Myocyte (in vitro differentiated cells): Measurements from ENCODE around the gene ZNF761. TPM values are rescaled to one million over a fixed set of nuclear protein-coding genes. Genes with fewer than 3 reads are reported as not detected.
"Not testable (repeated sequence)": the region's sequence is repeated elsewhere in the genome, so short reads cannot be mapped to it uniquely, and the experiment has no call there.

ENCODE experiments used
- DNase-seq: peaks from one replicate; pipeline ENCODE4 v3.0.0-alpha.2; 2012; ENCODE audit warnings: low read depth
- total RNA-seq: library from RNA; depleted of rRNA; stranded (reverse); fragments of >200 nt; gene quantifications from 2 replicates; pipeline ENCODE4 v1.2.3, GENCODE V29; 2014

ZNF761 gene
- total RNA-seq, 1 donor from 2014 or later = 8.9 TPM

DNA sequence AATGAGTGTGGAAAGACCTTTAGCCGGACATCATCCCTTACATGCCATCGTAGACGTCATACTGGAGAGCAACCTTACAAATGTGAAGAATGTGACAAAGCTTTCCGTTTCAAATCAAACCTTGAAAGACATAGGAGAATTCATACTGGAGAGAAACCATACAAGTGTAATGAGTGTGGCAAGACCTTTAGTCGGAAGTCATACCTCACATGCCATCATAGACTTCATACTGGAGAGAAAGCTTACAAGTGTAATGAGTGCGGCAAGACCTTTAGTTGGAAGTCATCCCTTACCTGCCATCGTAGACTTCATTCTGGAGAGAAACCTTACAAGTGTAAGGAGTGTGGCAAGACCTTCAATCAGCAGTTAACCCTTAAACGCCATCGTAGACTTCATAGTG lies 24.0 kb downstream of the ZNF761 start:
- no peak for DNase-seq

DNA sequence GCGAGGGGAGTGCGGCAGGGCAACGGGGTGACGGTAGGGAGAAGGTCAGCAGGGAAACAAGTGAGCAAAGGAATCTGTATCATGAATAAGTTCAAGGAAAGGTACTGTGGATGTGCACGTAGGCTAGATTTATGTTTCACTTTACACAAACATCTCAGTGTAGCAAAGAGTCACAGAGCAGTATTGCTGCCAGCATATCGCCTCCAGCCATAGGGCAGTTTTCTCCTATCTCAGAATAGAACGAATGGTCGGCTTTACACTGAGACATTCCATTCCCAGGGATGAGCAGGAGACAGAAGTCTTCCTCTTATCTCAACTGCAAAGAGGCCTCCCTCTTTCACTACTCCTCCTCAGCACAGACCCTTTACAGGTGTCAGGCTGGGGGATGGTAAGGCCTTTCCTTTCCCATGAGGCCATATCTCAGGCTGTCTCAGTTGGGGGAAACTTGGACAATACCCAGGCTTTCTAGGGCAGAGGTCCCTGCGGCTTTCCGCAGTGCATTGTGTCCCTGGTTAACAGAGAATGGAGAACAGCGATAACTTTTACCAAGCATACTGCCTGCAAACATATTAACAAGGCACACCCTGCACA lies 28.4 kb downstream of the ZNF761 start:
- DNase-seq = not testable (repeated sequence)

DNA sequence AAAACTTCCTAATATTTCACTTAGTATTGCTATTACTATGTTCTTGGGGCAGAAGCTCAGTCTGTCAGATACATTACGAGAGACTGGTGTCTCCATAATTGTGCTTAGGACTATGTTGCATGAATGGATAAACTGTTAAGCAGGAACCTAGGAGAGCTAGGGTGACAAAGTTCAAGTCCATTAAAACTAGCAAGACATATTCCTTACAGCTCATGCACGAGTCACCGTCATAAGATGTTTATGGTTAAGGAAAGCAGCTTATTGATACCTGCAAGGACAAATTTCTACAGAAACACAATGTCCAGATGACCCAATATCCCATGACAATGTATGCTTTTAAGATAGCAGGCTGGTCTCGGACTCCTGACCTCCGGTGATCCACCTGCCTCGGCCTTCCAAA lies 30.1 kb downstream of the ZNF761 start:
- DNase-seq = no peak

DNA sequence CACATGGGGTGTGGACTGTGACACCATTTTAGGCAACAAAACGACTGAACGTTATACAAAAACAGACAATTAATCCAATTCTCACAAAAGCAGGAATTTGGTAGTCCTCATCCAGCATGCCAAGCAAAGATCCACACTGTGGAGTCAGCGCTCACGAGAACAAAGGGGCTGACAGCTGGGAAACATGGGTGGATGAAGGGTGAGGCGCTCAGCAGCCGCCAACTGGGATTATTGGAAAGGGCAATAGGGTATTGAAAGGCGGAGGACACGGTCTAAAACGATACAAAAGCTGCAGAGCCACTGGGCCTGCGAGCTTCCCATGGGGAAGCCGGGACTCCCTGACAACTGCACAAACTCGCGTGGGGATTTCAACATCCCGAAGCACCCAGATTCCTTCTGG lies 31.1 kb downstream of the ZNF761 start:
- DNase-seq = peak; percentile 13

DNA sequence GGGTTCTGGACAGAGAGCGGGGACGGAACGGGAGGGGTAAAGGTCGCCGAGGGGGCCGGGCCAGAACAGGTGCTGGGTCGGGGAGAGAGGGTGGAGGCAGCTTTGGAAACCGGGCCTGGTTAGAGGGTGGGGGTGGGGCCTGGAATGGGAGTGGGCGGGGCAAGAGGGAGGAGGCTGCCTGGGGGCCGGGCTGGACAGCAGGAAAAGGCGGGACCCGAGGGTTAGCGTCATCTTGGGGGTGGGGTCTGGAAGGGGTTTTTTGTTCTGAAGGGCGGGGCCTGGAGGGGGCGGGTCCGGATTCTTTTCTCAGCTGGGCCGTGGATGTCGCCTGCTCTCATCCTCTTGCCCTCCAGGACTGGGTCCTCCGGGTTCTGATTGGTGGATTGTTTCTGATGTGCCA lies 31.5 kb downstream of the ZNF761 start:
- DNase-seq = peak; percentile 14

DNA sequence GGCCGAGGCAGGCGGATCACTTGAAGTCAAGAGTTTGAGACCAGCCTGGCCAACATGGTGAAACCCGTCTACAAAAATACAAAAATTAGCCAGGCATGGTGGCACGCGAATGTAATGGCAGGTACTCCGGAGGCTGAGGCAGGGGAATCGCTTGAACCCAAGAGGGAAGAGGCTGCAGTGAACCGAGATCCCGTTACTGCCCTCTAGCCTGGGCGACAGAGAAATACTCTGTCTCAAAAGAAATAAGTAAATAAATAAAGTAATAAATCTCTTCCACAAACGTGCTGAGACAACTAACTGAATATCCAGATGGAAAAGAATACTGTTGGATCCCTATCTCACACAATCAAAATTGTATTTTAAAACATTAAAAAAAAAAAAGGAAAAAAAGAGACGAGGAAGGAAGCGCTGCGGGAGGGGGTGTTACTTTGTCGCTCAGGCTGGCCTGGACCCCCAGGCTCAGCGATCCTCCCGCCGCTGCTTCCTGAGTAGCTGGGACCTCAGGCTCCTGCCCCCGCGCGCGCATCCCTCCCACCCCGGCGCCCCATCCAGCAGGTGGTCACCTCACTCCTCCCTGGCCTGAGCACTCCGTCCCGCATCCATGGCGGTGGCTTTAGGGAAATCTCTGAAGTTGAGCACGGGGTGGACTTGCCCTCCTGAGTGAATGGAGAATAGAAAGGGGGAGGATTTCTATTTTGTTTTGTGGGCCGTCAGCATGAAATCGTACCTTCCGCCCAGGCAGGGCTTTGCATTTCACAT lies 35.1 kb downstream of the ZNF761 start:
- no peak for DNase-seq

DNA sequence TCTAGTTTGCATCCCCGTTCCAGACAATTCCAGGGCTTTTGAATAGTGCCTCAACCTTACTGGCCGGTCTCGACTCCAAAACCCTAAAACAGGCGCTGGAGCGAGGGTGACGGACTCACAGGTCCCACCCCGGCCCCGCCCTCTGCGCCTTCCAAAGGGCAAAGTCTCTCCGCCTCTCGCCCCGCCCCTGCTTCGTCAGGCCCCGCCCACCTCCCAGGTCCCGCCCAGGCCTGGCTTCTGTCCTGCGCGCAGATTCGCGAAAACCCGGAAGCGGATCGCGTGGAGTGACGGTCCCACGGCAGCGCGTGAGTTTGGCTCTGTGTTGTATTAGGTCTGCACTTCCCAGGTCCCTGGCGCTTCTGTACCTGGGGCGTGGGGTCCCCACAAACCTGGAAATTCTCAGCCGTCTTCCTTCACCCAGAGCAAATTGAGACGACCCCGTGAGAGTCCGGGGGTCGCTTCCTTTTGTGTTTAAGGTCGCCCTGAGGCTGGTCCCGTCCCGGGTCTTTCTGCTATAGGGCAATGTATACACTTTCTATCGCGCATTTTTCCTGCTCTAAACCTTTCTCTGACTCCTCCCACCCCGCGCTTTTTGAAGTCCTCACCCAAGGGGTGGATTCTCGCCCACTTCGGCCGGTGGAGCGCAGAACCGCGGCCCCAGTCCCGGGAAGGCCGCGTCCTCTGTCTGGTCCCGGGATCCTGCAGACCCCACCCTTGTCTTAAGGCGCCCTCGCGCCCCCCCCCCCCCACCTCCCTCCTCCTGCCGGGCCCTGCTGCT lies 35.9 kb downstream of the ZNF761 start, which contains the start of gene ZNF813:
Gene ZNF813 (plus strand): TSS at position 249 of the 778 bp plus-strand sequence. CDS start 16,090 bp downstream, outside the sequence.
- DNase-seq = peak; percentile 90

DNA sequence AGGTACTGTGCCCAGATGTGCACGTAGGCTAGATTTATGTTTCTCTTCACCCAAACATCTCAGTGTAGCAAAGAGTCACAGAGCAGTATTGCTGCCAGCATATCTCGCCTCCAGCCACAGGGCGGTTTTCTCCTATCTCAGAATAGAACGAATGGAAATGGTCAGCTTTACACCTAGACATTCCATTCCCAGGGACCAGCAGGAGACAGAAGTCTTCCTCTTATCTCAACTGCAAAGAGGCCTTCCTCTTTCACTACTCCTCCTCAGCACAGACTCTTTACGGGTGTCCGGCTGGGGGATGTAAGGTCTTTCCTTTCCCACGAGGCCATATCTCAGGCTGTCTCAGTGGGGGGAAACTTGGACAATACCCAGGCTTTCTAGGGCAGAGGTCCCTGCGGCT lies 36.8 kb downstream of the ZNF761 start:
- not testable (repeated sequence) for DNase-seq

DNA sequence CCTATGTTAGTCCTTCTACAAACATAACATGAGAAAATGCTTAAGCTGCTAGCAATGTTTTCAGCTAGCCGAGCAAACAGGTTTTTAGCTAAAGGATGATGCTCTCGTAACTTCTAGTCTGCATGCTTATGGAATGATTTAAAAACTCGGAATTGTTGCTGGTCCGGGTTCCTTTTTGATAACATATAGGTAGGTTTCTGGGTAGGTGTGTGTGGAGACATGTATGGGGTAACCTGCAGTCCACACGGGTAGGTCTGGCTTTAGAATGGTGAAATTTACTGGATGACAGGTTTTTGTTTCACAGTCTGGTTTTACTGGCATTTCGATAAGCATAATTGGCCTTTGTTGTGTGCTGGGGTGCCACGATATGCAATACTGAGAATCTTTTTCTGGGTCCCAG lies 40.1 kb downstream of the ZNF761 start:
- DNase-seq = no peak

DNA sequence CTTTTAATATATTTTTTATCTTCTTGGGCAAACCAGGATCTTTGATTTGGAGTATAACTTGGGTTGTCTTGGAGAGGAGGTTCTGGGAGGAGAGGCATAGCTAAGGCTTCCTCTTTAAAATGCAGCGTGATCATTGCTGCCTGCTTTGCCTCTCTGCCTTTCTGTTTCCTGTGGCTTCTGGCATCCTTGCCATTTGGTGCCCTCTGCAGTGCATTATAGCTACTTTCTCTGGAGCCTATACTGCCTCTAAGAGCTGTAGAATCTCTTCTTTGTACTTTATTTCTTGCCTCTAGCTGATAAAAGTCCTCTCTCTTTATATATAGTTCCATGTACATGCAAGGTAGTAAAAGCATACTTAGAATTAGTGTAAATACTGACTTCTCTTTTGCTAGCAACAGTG lies 43.0 kb downstream of the ZNF761 start:
- not testable (repeated sequence) for DNase-seq

DNA sequence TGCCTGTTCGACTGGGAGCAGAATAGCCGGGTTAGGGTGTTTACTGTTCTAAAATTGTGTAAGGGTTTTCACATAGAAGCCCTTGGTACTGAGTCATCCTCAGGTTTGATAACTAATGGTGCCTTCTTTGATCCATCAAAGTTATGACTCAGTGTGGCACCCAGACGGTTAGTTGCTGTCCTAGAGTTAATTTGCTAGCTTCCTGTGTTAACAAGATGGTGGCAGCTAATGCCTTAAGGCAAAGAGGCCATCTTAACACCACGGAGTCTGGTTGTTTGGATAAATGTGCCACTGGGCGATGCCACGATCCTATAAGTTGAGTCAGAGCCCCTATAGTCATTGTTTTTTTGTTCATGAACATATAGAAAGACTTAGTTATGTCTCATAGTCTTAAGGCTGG lies 43.7 kb downstream of the ZNF761 start:
- not testable (repeated sequence) for DNase-seq

DNA sequence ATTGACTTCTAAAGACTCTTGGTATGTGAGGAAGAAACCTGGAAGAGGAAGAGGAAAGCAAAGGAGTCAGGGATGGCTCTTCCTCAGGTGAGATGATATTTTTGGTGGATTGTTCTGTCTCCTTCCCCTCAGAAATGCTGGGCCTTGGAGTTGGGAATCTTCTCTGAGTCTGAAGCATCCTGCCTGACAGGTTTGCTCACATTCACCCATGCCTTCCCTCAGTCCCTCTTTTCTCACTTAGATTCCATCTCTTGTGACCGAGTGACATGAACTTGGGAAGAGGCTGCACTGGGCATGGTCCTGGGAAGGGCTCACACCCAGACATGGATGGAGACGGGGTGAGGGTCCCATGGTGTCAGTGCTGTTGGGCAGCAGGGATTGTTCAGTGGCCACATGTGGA lies 52.0 kb downstream of the ZNF761 start:
- DNase-seq = not testable (repeated sequence)

DNA sequence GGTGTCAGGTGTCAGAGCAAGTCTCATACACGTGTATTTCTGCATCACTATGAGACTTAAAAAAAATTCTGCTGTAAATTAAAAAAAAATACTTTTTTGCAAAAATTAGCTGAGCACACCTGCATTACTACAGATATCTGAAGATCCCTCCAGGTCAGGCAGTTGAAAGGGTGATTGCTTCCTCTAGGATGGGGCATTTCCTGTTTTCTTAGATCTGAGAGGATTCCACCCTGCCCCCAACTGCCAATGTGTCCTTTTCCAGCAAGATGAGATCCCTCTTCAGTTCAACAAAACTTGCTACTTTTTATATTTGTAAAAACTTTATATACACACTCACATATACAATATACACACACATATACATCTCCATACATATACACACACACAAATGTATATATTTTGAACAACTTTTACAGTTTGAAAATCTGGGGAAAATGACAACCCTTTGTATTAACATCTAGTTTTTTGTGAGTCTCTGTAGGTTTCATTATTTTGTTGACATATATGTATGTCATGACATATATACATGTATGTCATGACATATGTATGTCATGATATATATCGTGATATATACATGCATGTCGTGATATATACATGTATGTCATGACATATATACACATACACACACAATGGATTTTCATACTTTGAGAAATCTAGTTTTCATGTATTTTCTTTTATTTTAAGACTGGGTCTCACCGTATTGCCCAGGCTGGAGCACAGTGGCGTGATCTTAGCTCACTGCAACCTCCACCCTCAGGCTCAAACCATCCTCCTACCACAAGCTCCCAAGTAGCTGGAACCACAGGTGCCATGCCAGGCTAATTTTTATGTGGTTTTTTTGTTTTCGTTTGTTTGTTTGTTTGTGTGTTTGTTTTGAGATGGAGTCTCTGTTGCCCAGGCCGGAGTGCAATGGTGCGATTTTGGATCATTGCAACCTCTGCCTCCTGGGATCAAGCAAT lies 53.5 kb downstream of the ZNF761 start:
- DNase-seq = no peak

DNA sequence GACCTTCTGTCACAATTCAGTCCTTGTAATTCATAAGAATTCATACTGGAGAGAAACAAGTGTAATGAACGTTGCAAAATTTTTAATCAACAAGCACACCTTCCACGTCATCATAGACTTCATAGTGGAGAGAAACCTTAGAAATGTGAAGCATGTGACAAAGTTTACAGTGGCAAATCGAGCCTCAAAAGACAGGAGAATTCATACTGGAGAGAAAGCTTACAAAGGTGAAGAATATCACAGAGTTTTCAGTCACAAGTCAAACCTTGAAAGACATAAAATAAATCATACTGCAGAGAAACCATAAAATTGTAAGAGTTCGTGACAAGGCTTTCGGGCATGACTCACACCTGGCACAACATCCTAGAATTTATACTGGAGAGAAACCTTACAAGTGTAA lies 60.4 kb downstream of the ZNF761 start:
- DNase-seq = no peak

DNA sequence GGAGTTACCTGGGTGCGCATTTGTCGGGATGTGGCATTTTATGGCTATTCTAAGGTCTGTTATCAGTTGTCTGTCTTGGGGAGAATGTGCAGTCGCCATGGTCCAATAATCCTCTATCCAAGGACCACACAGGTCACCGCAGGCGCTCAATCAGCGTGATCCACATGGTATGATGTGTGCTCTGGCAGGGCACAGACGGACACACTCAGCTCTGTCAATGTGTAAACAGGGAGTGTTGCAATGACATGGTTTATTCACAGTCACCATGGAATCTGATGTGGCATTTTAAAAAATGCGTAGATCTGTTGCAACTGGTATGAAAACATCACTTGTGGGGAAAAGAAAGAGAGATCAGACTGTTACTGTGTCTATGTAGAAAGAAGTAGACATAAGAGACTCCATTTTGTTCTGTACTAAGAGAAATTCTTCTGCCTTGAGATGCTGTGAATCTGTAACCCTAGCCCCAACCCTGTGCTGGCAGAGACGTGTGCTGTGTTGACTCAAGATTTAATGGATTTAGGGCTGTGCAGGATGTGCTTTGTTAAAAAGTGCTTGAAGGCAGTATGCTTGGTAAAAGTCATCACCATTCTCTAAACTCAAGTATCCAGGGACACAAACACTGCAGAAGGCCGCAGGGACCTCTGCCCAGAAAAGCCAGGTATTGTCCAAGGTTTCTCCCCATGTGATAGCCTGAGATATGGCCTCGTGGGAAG lies 65.7 kb downstream of the ZNF761 start:
- DNase-seq = not testable (repeated sequence)

DNA sequence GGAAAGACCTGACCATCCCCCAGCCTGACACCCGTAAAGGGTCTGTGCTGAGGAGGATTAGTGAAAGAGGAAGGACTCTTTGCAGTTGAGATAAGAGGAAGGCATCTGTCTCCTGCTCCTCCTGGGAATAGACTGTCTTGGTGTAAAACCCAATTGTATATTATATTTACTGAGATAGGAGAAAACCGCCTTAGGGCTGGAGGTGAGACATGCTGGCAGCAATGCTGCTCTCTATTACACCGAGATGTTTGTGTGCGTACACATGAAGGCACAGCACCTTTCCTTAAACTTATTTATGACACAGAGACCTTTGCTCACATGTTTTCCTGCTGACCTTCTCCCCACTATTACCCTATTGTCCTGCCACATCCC lies 66.2 kb downstream of the ZNF761 start:
- not testable (repeated sequence) for DNase-seq

DNA sequence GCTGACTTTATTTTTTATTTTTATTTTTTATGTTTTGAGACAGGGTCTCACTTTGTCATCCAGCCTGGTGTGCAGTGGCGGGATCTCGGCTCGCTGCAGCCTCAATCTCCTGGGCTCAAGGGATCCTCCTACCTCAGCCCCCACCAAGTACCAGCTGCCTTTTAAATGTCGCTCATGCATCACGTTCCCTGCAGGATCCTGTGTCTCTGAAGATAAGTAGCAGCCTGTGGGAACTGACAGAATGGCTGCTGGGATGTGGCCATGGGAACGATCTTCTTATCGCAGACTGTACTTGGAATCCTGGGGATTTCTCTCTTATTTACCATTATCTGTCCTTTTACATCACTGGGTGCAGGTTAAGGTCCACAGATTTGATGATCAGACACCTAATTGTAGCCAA lies 71.4 kb downstream of the ZNF761 start:
- DNase-seq = not testable (repeated sequence)

DNA sequence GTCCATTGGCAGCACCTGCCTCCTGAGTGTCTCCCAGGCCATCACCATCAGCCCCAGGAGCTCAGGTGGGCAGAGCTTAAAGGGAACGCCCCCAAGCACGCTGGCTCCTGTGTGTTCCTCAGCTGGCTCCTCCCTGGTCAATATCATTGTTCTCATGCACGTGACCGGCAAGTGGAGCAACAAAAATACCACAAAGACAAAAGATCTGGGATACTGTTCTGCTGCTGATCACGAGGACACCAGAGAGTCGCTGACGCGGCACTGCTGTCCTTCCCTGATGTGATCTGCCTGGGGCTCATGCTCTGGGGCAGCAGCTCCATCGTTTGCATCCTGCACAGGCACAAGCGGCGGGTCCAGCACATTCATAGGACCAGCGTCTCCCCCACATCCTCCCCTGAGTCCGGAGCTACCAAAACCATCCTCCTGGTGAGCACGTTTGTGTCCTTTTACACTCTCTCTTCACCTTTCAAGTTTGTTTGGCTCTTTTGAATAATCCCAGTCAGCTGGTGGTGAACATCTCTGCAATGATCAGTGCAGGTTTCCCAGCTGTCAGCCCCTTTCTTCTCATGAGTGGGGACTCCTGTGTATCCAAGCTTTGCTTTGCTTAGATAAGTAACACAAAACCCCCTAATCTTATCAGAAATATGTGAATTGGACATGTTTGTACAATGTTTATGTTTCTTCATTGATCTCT lies 72.0 kb downstream of the ZNF761 start:
- DNase-seq = not testable (repeated sequence)

DNA sequence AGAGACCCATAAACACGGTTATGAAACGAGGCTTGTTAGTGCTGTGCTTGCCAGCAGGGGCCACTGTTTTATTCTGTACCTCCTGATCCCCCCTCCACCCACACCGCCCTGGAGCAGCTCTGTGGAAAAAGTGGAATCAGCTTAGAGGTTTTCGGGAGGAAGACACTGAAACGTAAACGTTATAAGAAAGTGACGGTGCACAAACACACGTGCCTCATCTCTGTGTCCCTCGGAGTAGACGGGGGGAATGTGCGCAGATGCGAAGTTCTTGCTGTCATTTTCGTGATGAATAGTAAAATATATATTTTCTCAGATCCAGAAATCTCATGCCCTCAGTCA lies 72.5 kb downstream of the ZNF761 start:
- peak; percentile 29 for DNase-seq

DNA sequence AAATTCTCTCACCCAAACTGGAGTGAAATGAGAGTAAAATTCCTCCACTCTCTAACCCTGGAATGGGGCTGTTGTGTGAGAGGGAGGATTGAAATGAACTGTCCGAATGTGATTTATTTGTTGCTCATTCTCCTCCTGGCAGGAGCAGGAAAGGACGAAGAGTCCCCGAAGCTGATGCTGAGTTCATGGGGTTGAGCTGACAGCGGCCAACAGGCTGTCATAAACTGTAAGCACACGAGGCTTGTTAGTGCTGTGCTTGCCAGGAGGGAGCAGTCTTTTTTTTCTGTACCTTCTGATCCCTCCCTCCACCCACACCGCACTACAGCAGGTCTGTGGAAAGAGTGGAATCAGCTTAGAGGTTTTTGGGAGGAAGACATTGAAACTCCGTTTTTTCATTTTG lies 73.1 kb downstream of the ZNF761 start:
- DNase-seq = no peak
